ENCODE data around the gene DPM1.
A peak's percentile ranks its signal among the peaks of the same experiment; 100 is the strongest.

Gene DPM1

DNA sequence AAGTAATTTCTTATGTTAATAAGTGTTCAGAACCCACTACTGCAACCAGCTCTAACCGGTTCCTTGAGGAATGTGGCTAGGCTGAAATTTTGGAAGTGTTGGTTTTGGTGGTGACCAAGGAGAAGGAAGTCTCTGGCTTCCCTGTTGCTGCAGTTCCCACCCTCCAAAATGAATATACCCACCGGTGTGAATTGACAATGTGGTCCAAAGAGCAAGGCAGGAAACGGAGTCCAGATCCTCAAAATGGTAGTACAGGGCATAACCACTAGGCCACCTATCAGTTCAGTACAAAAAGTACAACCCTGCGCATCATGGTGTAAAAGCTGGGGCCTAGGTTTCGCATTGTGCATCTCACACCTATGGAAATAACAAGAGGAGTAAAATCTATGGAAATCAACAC lies 29.9 kb downstream of the DPM1 start:
- Histone ChIP-seq H3K4me1 (ENCODE audit: control insufficient read depth in 1 of 2, insufficient read depth in 2 of 2, low read length in 2 of 2) (peaks cover 19 to 43% of the 10 kb centered on the region in 2 donors), H3K36me3 (ENCODE audit: control insufficient read depth in 1 of 2, insufficient read depth in 2 of 2, low read length in 2 of 2) (peaks cover 0 to 3% of the 10 kb centered on the region in 2 donors), H3K27ac (ENCODE audit: low read length) (no peak overlapping the region), H3K27me3 (ENCODE audit: low read depth, low read length) (no peaks in the 10 kb centered on the region), H3K4me3 (ENCODE audit: low read depth in 1 of 2, low read length in 2 of 2) (peak overlapping the region; percentile 65 to 82), H3K9me3 (ENCODE audit: control insufficient read depth in 1 of 2, low read length in 2 of 2) (no peaks in the 10 kb centered on the region)

DNA sequence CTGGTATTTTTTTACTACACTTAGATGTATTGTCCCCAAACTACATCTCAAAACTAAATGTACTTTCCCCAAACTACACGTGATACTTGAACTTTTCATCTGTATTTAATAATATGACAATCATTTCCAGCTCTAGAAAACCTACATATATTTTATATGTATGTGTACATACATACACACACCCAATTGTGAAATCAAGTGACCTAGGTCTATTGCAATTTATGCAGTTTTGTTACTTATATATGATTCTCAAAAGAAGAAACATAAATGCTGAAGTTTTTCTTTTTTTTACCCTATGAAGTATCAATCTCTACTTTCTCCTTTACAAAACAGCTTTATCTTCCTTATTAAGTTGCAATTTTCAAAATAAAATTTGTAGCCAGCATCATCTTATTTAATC lies 31.8 kb downstream of the DPM1 start:
- Histone ChIP-seq H3K27ac (ENCODE audit: low read length) (no peak overlapping the region), H3K36me3 (ENCODE audit: control insufficient read depth in 1 of 2, insufficient read depth in 2 of 2, low read length in 2 of 2) (peaks cover 0 to 3% of the 10 kb centered on the region in 2 donors), H3K4me3 (ENCODE audit: low read depth in 1 of 2, low read length in 2 of 2) (no peak overlapping the region), H3K9me3 (ENCODE audit: control insufficient read depth in 1 of 2, low read length in 2 of 2) (no peaks in the 10 kb centered on the region), H3K4me1 (ENCODE audit: control insufficient read depth in 1 of 2, insufficient read depth in 2 of 2, low read length in 2 of 2) (peaks cover 16 to 60% of the 10 kb centered on the region in 2 donors), H3K27me3 (ENCODE audit: low read depth, low read length) (no peaks in the 10 kb centered on the region)

DNA sequence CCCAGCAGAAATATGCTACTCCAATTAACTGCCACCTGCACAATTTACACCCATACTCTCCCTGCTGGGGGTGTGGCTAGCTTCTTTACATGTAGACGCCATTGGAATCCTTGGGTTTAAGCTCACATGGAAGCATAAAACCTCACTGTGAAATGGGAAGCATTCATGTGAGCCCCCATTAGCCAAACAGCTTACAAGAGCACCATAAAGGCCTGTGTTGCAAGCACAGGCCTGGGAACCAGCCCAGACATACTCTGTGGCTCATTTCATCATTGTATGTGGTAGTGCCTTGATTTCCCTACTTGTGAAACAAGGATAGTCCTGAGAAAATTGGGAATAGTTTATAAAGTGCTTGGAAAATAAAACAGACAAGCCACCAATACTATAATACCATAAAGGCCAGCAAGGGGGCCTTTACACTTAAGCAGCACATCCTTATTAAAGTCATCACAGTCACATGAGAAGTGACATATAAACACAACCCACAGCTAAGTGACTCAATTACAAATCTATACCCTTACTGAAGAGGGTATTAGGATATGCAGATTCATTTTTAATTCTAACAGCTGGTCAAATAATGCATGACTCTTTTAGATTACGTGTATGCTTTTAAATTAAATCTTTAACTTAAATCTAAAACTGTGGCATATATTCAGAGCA lies 33.9 kb downstream of the DPM1 start:
- Histone ChIP-seq H3K27ac (ENCODE audit: low read length) (no peak overlapping the region), H3K27me3 (ENCODE audit: low read depth, low read length) (no peaks in the 10 kb centered on the region), H3K4me1 (ENCODE audit: control insufficient read depth in 1 of 2, insufficient read depth in 2 of 2, low read length in 2 of 2) (peaks cover 16 to 73% of the 10 kb centered on the region in 2 donors), H3K9me3 (ENCODE audit: control insufficient read depth in 1 of 2, low read length in 2 of 2) (no peaks in the 10 kb centered on the region), H3K36me3 (ENCODE audit: control insufficient read depth in 1 of 2, insufficient read depth in 2 of 2, low read length in 2 of 2) (peaks cover 0 to 3% of the 10 kb centered on the region in 2 donors), H3K4me3 (ENCODE audit: low read depth in 1 of 2, low read length in 2 of 2) (no peak overlapping the region)

DNA sequence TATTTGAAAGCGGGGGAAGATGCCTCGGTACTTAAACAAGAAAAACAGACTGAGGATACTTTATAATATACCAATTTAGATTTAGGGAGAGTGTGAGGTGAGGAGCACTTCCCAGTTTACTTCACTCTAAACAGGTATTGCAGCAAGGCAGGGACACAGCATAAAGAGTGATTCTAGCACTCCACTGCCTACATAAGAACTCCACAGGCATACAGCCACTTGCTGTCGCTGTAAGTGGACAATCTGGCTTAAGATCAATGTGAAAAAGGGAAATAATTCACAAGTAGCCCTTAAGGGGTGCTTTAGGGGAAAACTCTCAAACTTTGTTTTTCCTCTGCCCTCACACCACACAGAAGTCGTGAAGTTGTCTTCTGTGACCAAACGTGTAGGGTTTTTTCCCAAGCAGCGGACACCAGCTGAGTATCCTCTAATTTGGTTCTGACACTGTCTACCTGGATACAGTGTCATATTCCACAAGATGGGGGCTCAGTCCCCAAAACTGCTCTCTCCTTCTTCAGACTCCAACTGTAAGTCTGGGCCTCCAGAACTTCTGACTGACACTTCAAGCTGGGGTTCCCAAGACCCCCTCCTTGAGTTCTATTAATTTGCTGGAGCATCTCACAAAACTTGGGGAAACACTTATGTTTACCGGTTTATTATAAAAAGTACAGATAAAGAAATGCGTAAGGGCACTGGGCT lies 36.4 kb downstream of the DPM1 start:
- Histone ChIP-seq H3K4me3 (ENCODE audit: low read depth in 1 of 2, low read length in 2 of 2) (no peak overlapping the region), H3K4me1 (ENCODE audit: control insufficient read depth in 1 of 2, insufficient read depth in 2 of 2, low read length in 2 of 2) (peaks cover 13 to 75% of the 10 kb centered on the region in 2 donors), H3K27ac (ENCODE audit: low read length) (no peak overlapping the region)

DNA sequence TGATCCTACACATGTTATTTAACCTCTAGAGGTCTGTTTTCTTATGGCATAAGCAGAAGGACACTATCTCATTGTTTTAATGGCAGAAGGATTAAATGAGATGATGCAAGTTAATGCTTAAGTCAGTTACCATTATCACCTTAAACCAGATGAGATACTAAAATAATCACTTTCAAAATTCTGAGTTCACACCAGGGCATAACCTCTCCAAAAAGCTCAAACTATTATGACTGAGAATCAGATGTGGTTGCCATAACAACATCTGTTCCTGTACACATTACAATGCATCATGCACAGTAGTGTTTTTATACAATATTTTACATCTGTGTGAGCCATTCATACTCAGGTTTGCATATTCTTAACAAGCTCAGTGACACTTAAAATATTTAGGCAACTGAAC lies 37.3 kb downstream of the DPM1 start:
- H3K27me3 ChIP-seq (ENCODE audit: low read depth, low read length) = no peaks in the 10 kb centered on the region
- H3K27ac ChIP-seq (ENCODE audit: low read length) = no peak overlapping the region
- peaks cover 22 to 82% of the 10 kb centered on the region in 2 donors for H3K4me1 ChIP-seq (ENCODE audit: control insufficient read depth in 1 of 2, insufficient read depth in 2 of 2, low read length in 2 of 2)
- no peaks in the 10 kb centered on the region for H3K9me3 ChIP-seq (ENCODE audit: control insufficient read depth in 1 of 2, low read length in 2 of 2)
- no peak overlapping the region for H3K4me3 ChIP-seq (ENCODE audit: low read depth in 1 of 2, low read length in 2 of 2)
- peaks cover 0 to 3% of the 10 kb centered on the region in 2 donors for H3K36me3 ChIP-seq (ENCODE audit: control insufficient read depth in 1 of 2, insufficient read depth in 2 of 2, low read length in 2 of 2)

More for the DNA sequence above, 36.4 kb downstream of the DPM1 start:
- Histone ChIP-seq H3K36me3 (ENCODE audit: control insufficient read depth in 1 of 2, insufficient read depth in 2 of 2, low read length in 2 of 2) (peaks cover 0 to 3% of the 10 kb centered on the region in 2 donors), H3K27me3 (ENCODE audit: low read depth, low read length) (no peaks in the 10 kb centered on the region), H3K9me3 (ENCODE audit: control insufficient read depth in 1 of 2, low read length in 2 of 2) (no peaks in the 10 kb centered on the region)

DNA sequence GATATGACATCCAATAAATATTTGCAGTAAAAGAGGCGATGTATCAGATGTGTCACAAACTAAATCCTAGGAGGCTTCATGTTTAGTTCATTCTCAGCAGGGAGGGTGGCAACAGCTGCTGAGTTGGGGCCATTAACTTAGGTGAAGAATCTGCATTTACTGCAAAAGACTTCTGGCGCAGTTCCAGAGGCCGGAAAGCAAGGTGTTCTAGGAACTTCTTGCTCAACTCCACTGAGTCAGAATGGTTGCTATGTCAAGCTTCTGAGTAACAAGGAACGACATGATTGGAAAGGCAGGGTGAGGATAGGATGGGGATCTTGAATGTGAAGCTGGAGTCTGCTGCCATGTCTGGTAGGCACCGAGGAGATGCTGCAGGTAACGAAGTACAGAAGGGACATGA lies 38.8 kb downstream of the DPM1 start:
- H3K27ac ChIP-seq (ENCODE audit: low read length) = no peak overlapping the region
- no peaks in the 10 kb centered on the region for H3K9me3 ChIP-seq (ENCODE audit: control insufficient read depth in 1 of 2, low read length in 2 of 2)
- H3K36me3 ChIP-seq (ENCODE audit: control insufficient read depth in 1 of 2, insufficient read depth in 2 of 2, low read length in 2 of 2) = peaks cover 0 to 3% of the 10 kb centered on the region in 2 donors
- peaks cover 24 to 80% of the 10 kb centered on the region in 2 donors for H3K4me1 ChIP-seq (ENCODE audit: control insufficient read depth in 1 of 2, insufficient read depth in 2 of 2, low read length in 2 of 2)
- H3K4me3 ChIP-seq (ENCODE audit: low read depth in 1 of 2, low read length in 2 of 2) = no peak overlapping the region
- no peaks in the 10 kb centered on the region for H3K27me3 ChIP-seq (ENCODE audit: low read depth, low read length)

DNA sequence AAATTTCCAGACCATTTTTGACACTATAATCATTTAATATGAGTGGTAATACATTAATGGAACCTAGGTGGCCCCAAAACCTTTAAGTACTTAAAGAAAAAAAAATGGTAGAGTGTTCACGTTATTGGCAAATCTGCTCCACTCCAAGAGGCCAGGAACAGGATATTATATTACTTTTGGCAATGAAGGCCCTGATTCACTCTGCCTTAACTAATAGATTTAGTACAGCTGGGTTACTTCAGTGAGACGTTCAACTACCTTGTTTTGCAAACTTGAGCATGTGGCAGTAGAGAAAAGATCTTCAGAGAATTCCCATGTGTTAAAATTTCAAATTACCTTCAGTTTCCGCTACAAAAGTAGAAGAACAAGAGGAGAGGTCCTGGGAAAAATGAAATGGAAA lies 39.9 kb downstream of the DPM1 start:
- Histone ChIP-seq H3K27me3 (ENCODE audit: low read depth, low read length) (no peaks in the 10 kb centered on the region), H3K36me3 (ENCODE audit: control insufficient read depth in 1 of 2, insufficient read depth in 2 of 2, low read length in 2 of 2) (no peaks in the 10 kb centered on the region), H3K9me3 (ENCODE audit: control insufficient read depth in 1 of 2, low read length in 2 of 2) (no peaks in the 10 kb centered on the region), H3K4me1 (ENCODE audit: control insufficient read depth in 1 of 2, insufficient read depth in 2 of 2, low read length in 2 of 2) (peaks cover 20 to 78% of the 10 kb centered on the region in 2 donors), H3K27ac (ENCODE audit: low read length) (no peak overlapping the region), H3K4me3 (ENCODE audit: low read depth in 1 of 2, low read length in 2 of 2) (no peak overlapping the region)

DNA sequence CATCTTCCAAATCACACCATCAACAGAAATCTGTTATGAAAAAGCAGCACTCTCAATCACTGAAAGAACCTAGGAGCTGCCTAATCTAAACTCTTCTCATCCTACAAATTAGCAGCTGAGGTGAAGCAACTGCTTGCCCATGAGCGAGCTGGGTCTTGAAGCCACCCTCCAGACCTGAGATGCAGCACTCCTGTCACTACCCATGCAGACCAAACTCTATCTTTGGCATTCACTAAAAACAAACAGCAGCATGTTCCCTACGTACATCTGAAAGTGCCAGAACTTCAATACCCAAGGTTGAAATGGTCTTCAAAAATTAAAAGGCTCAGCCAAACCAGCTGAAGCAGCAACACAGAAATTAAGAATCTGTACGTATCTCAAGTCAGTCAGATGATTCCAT lies 41.4 kb downstream of the DPM1 start:
- Histone ChIP-seq H3K4me3 (ENCODE audit: low read depth in 1 of 2, low read length in 2 of 2) (no peak overlapping the region), H3K36me3 (ENCODE audit: control insufficient read depth in 1 of 2, insufficient read depth in 2 of 2, low read length in 2 of 2) (no peaks in the 10 kb centered on the region), H3K27me3 (ENCODE audit: low read depth, low read length) (no peaks in the 10 kb centered on the region), H3K4me1 (ENCODE audit: control insufficient read depth in 1 of 2, insufficient read depth in 2 of 2, low read length in 2 of 2) (peaks cover 20 to 69% of the 10 kb centered on the region in 2 donors), H3K27ac (ENCODE audit: low read length) (no peak overlapping the region), H3K9me3 (ENCODE audit: control insufficient read depth in 1 of 2, low read length in 2 of 2) (no peaks in the 10 kb centered on the region)

DNA sequence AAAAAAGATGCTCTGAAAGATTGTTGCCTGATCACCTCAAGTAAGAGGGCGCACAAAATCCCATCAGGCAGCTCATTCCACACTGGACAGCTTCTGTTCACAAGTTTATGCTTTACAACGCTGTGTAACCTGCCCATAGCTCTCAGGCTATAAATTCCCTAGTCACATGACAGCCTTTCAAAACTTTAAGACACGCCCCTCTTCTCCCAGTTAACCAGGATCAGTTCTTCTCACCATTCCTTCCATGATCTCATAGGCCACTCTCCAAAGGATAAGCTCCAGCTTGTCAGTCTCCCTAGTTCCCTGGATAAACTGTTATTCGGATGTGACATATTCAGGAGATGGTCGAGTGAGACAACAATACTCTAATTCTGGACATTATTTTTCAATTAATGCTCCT lies 42.1 kb downstream of the DPM1 start:
- Histone ChIP-seq H3K36me3 (ENCODE audit: control insufficient read depth in 1 of 2, insufficient read depth in 2 of 2, low read length in 2 of 2) (no peaks in the 10 kb centered on the region), H3K4me1 (ENCODE audit: control insufficient read depth in 1 of 2, insufficient read depth in 2 of 2, low read length in 2 of 2) (peaks cover 20 to 67% of the 10 kb centered on the region in 2 donors), H3K4me3 (ENCODE audit: low read depth in 1 of 2, low read length in 2 of 2) (no peak overlapping the region), H3K9me3 (ENCODE audit: control insufficient read depth in 1 of 2, low read length in 2 of 2) (no peaks in the 10 kb centered on the region), H3K27ac (ENCODE audit: low read length) (no peak overlapping the region), H3K27me3 (ENCODE audit: low read depth, low read length) (no peaks in the 10 kb centered on the region)

DNA sequence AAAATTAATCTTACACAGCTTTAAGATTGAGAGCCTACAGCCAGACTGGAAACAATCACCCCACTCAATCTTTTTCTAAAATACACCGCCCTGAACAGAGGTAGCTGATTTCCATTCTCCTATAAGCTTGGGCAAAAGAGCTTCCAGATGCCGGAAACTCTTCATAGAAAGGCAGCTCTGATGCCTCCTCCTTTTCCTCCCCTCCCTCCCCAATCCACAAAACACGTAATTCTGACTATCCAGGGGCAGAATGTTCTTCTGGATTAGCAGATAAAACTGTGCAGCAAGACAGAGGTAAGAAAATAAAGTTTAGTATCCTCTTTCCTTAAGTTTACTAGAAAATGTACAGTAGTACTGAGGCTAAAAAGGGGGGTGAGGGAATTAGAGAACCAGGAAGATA lies 42.9 kb downstream of the DPM1 start:
- H3K4me3 ChIP-seq (ENCODE audit: low read depth in 1 of 2, low read length in 2 of 2) = no peak overlapping the region
- H3K9me3 ChIP-seq (ENCODE audit: control insufficient read depth in 1 of 2, low read length in 2 of 2) = no peaks in the 10 kb centered on the region
- peaks cover 20 to 67% of the 10 kb centered on the region in 2 donors for H3K4me1 ChIP-seq (ENCODE audit: control insufficient read depth in 1 of 2, insufficient read depth in 2 of 2, low read length in 2 of 2)
- H3K27me3 ChIP-seq (ENCODE audit: low read depth, low read length) = no peaks in the 10 kb centered on the region
- H3K27ac ChIP-seq (ENCODE audit: low read length) = peak overlapping the region; percentile 18
- no peaks in the 10 kb centered on the region for H3K36me3 ChIP-seq (ENCODE audit: control insufficient read depth in 1 of 2, insufficient read depth in 2 of 2, low read length in 2 of 2)

DNA sequence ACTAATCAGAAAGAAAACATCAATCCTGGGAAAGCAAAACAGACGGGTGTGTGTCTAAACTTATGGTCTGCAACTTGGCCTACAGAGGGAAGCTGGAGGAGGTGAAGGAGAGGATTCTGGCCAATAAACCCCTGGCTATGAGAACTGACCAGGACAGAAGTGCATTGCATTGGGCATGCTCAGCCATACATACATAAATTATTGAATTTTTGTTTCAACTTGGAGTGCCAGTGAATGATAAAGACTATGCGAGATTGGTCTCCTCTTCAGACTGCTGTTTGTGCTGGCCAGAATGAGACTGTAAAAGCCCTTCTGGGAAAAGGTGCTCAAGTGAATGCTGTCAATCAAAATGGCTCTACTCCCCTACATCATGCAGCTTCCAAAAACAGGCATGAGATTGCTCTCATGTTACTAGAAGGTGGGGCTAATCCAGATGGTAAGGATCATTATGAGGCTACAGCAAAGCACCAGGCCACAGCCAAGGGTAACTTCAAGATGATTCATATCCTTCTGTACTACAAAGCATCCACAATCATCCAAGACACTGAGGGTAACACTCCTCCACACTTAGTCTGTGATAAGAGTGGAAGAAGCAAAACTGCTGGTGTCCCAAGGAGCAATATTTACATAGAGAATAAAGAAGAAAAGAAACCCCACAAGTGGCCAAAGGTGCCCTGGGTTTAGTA lies 44.5 kb downstream of the DPM1 start:
- no peak overlapping the region for H3K27ac ChIP-seq (ENCODE audit: low read length)
- no peaks in the 10 kb centered on the region for H3K9me3 ChIP-seq (ENCODE audit: control insufficient read depth in 1 of 2, low read length in 2 of 2)
- no peaks in the 10 kb centered on the region for H3K27me3 ChIP-seq (ENCODE audit: low read depth, low read length)
- peaks cover 20 to 66% of the 10 kb centered on the region in 2 donors for H3K4me1 ChIP-seq (ENCODE audit: control insufficient read depth in 1 of 2, insufficient read depth in 2 of 2, low read length in 2 of 2)
- H3K4me3 ChIP-seq (ENCODE audit: low read depth in 1 of 2, low read length in 2 of 2) = no peak overlapping the region
- H3K36me3 ChIP-seq (ENCODE audit: control insufficient read depth in 1 of 2, insufficient read depth in 2 of 2, low read length in 2 of 2) = no peaks in the 10 kb centered on the region

Data from muscle layer of duodenum (tissue), 2 donors.